ENCODE data around the gene SLC22A14. TPM values are rescaled to one million over a fixed set of nuclear protein-coding genes. Genes with fewer than 3 reads are reported as not detected.

Gene SLC22A14
- total and polyA plus RNA-seq, 9 of the 15 experiments (the other 6 are each of a cell fraction or from before 2014, with no cell fraction given) = 0.03 to 0.07 TPM; not detected in 7

DNA sequence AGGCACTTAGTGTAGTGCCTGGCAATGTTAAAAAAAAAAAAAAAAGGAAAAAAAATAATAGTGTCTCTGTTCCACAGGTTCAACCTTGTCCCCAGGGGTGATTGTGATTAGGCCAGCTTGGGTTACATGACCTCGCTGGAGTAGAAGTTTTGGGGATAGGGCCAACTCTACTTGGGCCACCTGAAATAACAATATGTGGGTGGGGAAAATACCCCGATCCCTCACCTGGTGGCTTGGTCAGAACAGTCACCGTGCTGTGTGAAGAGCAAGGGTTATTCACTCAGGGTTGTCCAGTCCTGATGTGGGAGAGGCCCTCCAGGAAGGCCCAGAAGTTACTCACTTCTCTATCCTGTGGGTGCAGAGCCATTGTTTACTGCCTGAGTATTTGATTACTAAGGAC lies 84.0 kb downstream of the SLC22A14 start (continued):
- TF ChIP-seq, protein P1, sequence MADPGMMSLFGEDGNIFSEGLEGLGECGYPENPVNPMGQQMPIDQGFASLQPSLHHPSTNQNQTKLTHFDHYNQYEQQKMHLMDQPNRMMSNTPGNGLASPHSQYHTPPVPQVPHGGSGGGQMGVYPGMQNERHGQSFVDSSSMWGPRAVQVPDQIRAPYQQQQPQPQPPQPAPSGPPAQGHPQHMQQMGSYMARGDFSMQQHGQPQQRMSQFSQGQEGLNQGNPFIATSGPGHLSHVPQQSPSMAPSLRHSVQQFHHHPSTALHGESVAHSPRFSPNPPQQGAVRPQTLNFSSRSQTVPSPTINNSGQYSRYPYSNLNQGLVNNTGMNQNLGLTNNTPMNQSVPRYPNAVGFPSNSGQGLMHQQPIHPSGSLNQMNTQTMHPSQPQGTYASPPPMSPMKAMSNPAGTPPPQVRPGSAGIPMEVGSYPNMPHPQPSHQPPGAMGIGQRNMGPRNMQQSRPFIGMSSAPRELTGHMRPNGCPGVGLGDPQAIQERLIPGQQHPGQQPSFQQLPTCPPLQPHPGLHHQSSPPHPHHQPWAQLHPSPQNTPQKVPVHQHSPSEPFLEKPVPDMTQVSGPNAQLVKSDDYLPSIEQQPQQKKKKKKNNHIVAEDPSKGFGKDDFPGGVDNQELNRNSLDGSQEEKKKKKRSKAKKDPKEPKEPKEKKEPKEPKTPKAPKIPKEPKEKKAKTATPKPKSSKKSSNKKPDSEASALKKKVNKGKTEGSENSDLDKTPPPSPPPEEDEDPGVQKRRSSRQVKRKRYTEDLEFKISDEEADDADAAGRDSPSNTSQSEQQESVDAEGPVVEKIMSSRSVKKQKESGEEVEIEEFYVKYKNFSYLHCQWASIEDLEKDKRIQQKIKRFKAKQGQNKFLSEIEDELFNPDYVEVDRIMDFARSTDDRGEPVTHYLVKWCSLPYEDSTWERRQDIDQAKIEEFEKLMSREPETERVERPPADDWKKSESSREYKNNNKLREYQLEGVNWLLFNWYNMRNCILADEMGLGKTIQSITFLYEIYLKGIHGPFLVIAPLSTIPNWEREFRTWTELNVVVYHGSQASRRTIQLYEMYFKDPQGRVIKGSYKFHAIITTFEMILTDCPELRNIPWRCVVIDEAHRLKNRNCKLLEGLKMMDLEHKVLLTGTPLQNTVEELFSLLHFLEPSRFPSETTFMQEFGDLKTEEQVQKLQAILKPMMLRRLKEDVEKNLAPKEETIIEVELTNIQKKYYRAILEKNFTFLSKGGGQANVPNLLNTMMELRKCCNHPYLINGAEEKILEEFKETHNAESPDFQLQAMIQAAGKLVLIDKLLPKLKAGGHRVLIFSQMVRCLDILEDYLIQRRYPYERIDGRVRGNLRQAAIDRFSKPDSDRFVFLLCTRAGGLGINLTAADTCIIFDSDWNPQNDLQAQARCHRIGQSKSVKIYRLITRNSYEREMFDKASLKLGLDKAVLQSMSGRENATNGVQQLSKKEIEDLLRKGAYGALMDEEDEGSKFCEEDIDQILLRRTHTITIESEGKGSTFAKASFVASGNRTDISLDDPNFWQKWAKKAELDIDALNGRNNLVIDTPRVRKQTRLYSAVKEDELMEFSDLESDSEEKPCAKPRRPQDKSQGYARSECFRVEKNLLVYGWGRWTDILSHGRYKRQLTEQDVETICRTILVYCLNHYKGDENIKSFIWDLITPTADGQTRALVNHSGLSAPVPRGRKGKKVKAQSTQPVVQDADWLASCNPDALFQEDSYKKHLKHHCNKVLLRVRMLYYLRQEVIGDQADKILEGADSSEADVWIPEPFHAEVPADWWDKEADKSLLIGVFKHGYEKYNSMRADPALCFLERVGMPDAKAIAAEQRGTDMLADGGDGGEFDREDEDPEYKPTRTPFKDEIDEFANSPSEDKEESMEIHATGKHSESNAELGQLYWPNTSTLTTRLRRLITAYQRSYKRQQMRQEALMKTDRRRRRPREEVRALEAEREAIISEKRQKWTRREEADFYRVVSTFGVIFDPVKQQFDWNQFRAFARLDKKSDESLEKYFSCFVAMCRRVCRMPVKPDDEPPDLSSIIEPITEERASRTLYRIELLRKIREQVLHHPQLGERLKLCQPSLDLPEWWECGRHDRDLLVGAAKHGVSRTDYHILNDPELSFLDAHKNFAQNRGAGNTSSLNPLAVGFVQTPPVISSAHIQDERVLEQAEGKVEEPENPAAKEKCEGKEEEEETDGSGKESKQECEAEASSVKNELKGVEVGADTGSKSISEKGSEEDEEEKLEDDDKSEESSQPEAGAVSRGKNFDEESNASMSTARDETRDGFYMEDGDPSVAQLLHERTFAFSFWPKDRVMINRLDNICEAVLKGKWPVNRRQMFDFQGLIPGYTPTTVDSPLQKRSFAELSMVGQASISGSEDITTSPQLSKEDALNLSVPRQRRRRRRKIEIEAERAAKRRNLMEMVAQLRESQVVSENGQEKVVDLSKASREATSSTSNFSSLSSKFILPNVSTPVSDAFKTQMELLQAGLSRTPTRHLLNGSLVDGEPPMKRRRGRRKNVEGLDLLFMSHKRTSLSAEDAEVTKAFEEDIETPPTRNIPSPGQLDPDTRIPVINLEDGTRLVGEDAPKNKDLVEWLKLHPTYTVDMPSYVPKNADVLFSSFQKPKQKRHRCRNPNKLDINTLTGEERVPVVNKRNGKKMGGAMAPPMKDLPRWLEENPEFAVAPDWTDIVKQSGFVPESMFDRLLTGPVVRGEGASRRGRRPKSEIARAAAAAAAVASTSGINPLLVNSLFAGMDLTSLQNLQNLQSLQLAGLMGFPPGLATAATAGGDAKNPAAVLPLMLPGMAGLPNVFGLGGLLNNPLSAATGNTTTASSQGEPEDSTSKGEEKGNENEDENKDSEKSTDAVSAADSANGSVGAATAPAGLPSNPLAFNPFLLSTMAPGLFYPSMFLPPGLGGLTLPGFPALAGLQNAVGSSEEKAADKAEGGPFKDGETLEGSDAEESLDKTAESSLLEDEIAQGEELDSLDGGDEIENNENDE (IDR thresholded peaks at IDR 0.05; ENCODE audit: low read depth, low read length) = no peak
- TF ChIP-seq SNIP1 (IDR thresholded peaks at IDR 0.05; ENCODE audit: low read depth) (no peak), MCM2 (IDR thresholded peaks at IDR 0.05; ENCODE audit: low read depth) (no peak)

All from K562 (cell line).